ENCODE measurements around the gene EME1.

GRCh38 chr17:50347894-50348291 is 25.1 kb upstream of the EME1 start:
- TF ChIP-seq CTCF (IDR thresholded peaks at IDR 0.05; ENCODE audit: low read depth, low read length, poor library complexity, severe bottlenecking) (no peak), EZH2phosphoT487 (IDR thresholded peaks at IDR 0.05; ENCODE audit: borderline replicate concordance, low read length) (no peak)
